DMS153 treated with DMSO at 0.1 percent for 48 hours (cell line): ENCODE measurements around the gene ERCC6.

Experiments used
- DNase-seq: peaks from one replicate; lab custom pipeline; 2025; ENCODE audit not compliant: unreplicated experiment; lab: John Stamatoyannopoulos, UW

Gene ERCC6

GRCh38 chr10:49549640-49550346 is 10.9 kb upstream of the ERCC6 start:
- no peak for DNase-seq

GRCh38 chr10:49543604-49544003 is 4.7 kb upstream of the ERCC6 start:
- DNase-seq: no peak

- no peak for DNase-seq
Measured at GRCh38 chr10:49542353-49542752, 3.4 kb upstream of the ERCC6 start.

- DNase-seq: no peak
Measured at GRCh38 chr10:49541762-49542161, 2.8 kb upstream of the ERCC6 start.

- no peak for DNase-seq
Measured at GRCh38 chr10:49540056-49540797, 1.3 kb upstream of the ERCC6 start.

- peak; percentile 12 for DNase-seq
Measured at GRCh38 chr10:49539320-49539885, 482 bp upstream of the ERCC6 start.

GRCh38 chr10:49534670-49535381 is 4.1 kb downstream of the ERCC6 start:
- no peak for DNase-seq

GRCh38 chr10:49532461-49532860 is 6.5 kb downstream of the ERCC6 start:
- DNase-seq: no peak

- no peak for DNase-seq
Measured at GRCh38 chr10:49528977-49529506, 9.9 kb downstream of the ERCC6 start.

- no peak for DNase-seq
Measured at GRCh38 chr10:49527850-49528249, 11.1 kb downstream of the ERCC6 start.

GRCh38 chr10:49527061-49527460 is 11.9 kb downstream of the ERCC6 start:
- DNase-seq: no peak

- DNase-seq: no peak
Measured at GRCh38 chr10:49526619-49527018, 12.3 kb downstream of the ERCC6 start.

- no peak for DNase-seq
Measured at GRCh38 chr10:49524496-49524895, 14.4 kb downstream of the ERCC6 start.

- DNase-seq: no peak
Measured at GRCh38 chr10:49523301-49523700, 15.6 kb downstream of the ERCC6 start.

GRCh38 chr10:49521062-49521461 is 17.9 kb downstream of the ERCC6 start:
- DNase-seq: no peak

- DNase-seq: no peak
Measured at GRCh38 chr10:49520122-49520775, 18.7 kb downstream of the ERCC6 start.

- no peak for DNase-seq
Measured at GRCh38 chr10:49519717-49520116, 19.2 kb downstream of the ERCC6 start.

GRCh38 chr10:49518982-49519578 is 19.8 kb downstream of the ERCC6 start:
- peak; percentile 1 for DNase-seq

- no peak for DNase-seq
Measured at GRCh38 chr10:49518566-49518965, 20.4 kb downstream of the ERCC6 start.

- no peak for DNase-seq
Measured at GRCh38 chr10:49516216-49516970, 22.5 kb downstream of the ERCC6 start.
